HL-60 (cell line): ENCODE data around the gene ENOX1.
"Not testable (repeated sequence)": the region's sequence is repeated elsewhere in the genome, so short reads cannot be mapped to it uniquely, and the experiment has no call there.

Source experiments
- CTCF ChIP-seq: IDR thresholded peaks from one replicate; pipeline ENCODE4 v1.5.1; 2011; ENCODE audit warnings: low read length, control low read depth, inconsistent platforms; ENCODE audit not compliant: insufficient read depth
- GABPA ChIP-seq: IDR thresholded peaks from 2 replicates; pipeline ENCODE4 v1.6.1; 2012; ENCODE audit warnings: low read depth
- POLR2AphosphoS5 ChIP-seq: IDR thresholded peaks from 2 replicates; pipeline ENCODE4 v1.6.1; 2012; ENCODE audit warnings: low read depth
- REST ChIP-seq: IDR thresholded peaks from 2 replicates; pipeline ENCODE4 v1.6.1; 2012; ENCODE audit warnings: low read depth; ENCODE audit not compliant: insufficient replicate concordance

GRCh38 chr13:43351612-43352011, 435.2 kb downstream of the ENOX1 start:
- not testable (repeated sequence) for TF ChIP-seq CTCF, REST, POLR2AphosphoS5, GABPA
